ENCODE measurements around the gene MARCHF2.

The MARCHF2 gene

GRCh38 chr19:8463365-8463764 is 50.3 kb downstream of the MARCHF2 start:
- WGBS (ENCODE audit: extremely low coverage, insufficient coverage, low lambda C conversion rate), result no CpG with 5 or more reads among the region's 8 CpGs
- Histone ChIP-seq H3K27ac (ENCODE audit: low read depth, low read length) (no peak overlapping the region), H2AK5ac (ENCODE audit: low read length) (no peak overlapping the region), H3K36me3 (ENCODE audit: control insufficient read depth, insufficient read depth, low read length) (peaks cover 18% of the 10 kb centered on the region), H3K79me1 (ENCODE audit: low read length) (peaks cover 24% of the 10 kb centered on the region), H3K4me2 (ENCODE audit: low read length) (no peak overlapping the region), H2BK15ac (replicated peaks; ENCODE audit: low read depth) (no peak overlapping the region), H4K5ac (ENCODE audit: low read length) (no peak overlapping the region), H3K56ac (ENCODE audit: low read length) (no peak overlapping the region), H3K79me2 (ENCODE audit: control insufficient read depth, insufficient read depth, low read length) (peaks cover 76% of the 10 kb centered on the region), H3K9ac (ENCODE audit: low read length) (no peak overlapping the region), H3K18ac (ENCODE audit: low read length) (no peak overlapping the region), H3K23ac (ENCODE audit: low read length) (no peak overlapping the region), H4K8ac (ENCODE audit: low read depth, low read length) (no peak overlapping the region), H2BK120ac (ENCODE audit: low read depth, low read length) (no peak overlapping the region), H3K27me3 (ENCODE audit: insufficient read depth, low read length, poor library complexity) (no peaks in the 10 kb centered on the region), H3K4me3 (ENCODE audit: low read length) (no peak overlapping the region), H3K4me1 (ENCODE audit: control insufficient read depth, low read depth, low read length) (peaks cover 6% of the 10 kb centered on the region), H3K4ac (ENCODE audit: low read depth, low read length) (no peak overlapping the region), H2BK5ac (ENCODE audit: low read length) (no peak overlapping the region)
- DNase-seq, result no peak

GRCh38 chr19:8466018-8466417 is 52.9 kb downstream of the MARCHF2 start:
- no peak overlapping the region for H4K8ac ChIP-seq (ENCODE audit: low read depth, low read length)
- no peak overlapping the region for H2BK15ac ChIP-seq (replicated peaks; ENCODE audit: low read depth)
- H3K23ac ChIP-seq (ENCODE audit: low read length), result no peak overlapping the region
- no peak overlapping the region for H3K4me3 ChIP-seq (ENCODE audit: low read length)
- H4K5ac ChIP-seq (ENCODE audit: low read length), result no peak overlapping the region
- H3K79me1 ChIP-seq (ENCODE audit: low read length), result peaks cover 33% of the 10 kb centered on the region
- H3K9ac ChIP-seq (ENCODE audit: low read length), result no peak overlapping the region
- no peak overlapping the region for H3K18ac ChIP-seq (ENCODE audit: low read length)
- H2BK120ac ChIP-seq (ENCODE audit: low read depth, low read length), result no peak overlapping the region
- no peaks in the 10 kb centered on the region for H3K4me1 ChIP-seq (ENCODE audit: control insufficient read depth, low read depth, low read length)
- no peak for DNase-seq
- no peaks in the 10 kb centered on the region for H3K27me3 ChIP-seq (ENCODE audit: insufficient read depth, low read length, poor library complexity)
- no peak overlapping the region for H2BK5ac ChIP-seq (ENCODE audit: low read length)
- H2AK5ac ChIP-seq (ENCODE audit: low read length), result no peak overlapping the region
- H3K56ac ChIP-seq (ENCODE audit: low read length), result no peak overlapping the region
- no peak overlapping the region for H3K4me2 ChIP-seq (ENCODE audit: low read length)
- H3K36me3 ChIP-seq (ENCODE audit: control insufficient read depth, insufficient read depth, low read length), result peaks cover 36% of the 10 kb centered on the region
- no peak overlapping the region for H3K27ac ChIP-seq (ENCODE audit: low read depth, low read length)
- WGBS (ENCODE audit: extremely low coverage, insufficient coverage, low lambda C conversion rate), result no CpG with 5 or more reads among the region's 4 CpGs
- H3K4ac ChIP-seq (ENCODE audit: low read depth, low read length), result no peak overlapping the region
- peaks cover 71% of the 10 kb centered on the region for H3K79me2 ChIP-seq (ENCODE audit: control insufficient read depth, insufficient read depth, low read length)

- H2BK5ac ChIP-seq (ENCODE audit: low read length), result no peak overlapping the region
- no peak overlapping the region for H3K23ac ChIP-seq (ENCODE audit: low read length)
- no peak overlapping the region for H2BK120ac ChIP-seq (ENCODE audit: low read depth, low read length)
- no peak overlapping the region for H4K8ac ChIP-seq (ENCODE audit: low read depth, low read length)
- no peak overlapping the region for H2AK5ac ChIP-seq (ENCODE audit: low read length)
- no peak overlapping the region for H3K27ac ChIP-seq (ENCODE audit: low read depth, low read length)
- peaks cover 42% of the 10 kb centered on the region for H3K36me3 ChIP-seq (ENCODE audit: control insufficient read depth, insufficient read depth, low read length)
- no peak overlapping the region for H3K4me2 ChIP-seq (ENCODE audit: low read length)
- H3K9ac ChIP-seq (ENCODE audit: low read length), result no peak overlapping the region
- H3K4me3 ChIP-seq (ENCODE audit: low read length), result no peak overlapping the region
- no peaks in the 10 kb centered on the region for H3K4me1 ChIP-seq (ENCODE audit: control insufficient read depth, low read depth, low read length)
- H3K27me3 ChIP-seq (ENCODE audit: insufficient read depth, low read length, poor library complexity), result no peaks in the 10 kb centered on the region
- DNase-seq, result no peak
- H3K18ac ChIP-seq (ENCODE audit: low read length), result no peak overlapping the region
- peaks cover 60% of the 10 kb centered on the region for H3K79me2 ChIP-seq (ENCODE audit: control insufficient read depth, insufficient read depth, low read length)
- no peak overlapping the region for H3K56ac ChIP-seq (ENCODE audit: low read length)
- no CpG with 5 or more reads among the region's 3 CpGs for WGBS (ENCODE audit: extremely low coverage, insufficient coverage, low lambda C conversion rate)
- no peak overlapping the region for H4K5ac ChIP-seq (ENCODE audit: low read length)
- H3K79me1 ChIP-seq (ENCODE audit: low read length), result peaks cover 30% of the 10 kb centered on the region
- no peak overlapping the region for H3K4ac ChIP-seq (ENCODE audit: low read depth, low read length)
- no peak overlapping the region for H2BK15ac ChIP-seq (replicated peaks; ENCODE audit: low read depth)
These were observed 55.0 kb downstream of the MARCHF2 start for GRCh38 chr19:8468124-8468523.

GRCh38 chr19:8468761-8469373 is 55.8 kb downstream of the MARCHF2 start:
- Histone ChIP-seq H3K23ac (ENCODE audit: low read length) (no peak overlapping the region), H3K36me3 (ENCODE audit: control insufficient read depth, insufficient read depth, low read length) (peaks cover 39% of the 10 kb centered on the region), H2BK5ac (ENCODE audit: low read length) (no peak overlapping the region), H2AK5ac (ENCODE audit: low read length) (no peak overlapping the region), H4K5ac (ENCODE audit: low read length) (no peak overlapping the region), H3K9ac (ENCODE audit: low read length) (no peak overlapping the region), H3K27me3 (ENCODE audit: insufficient read depth, low read length, poor library complexity) (no peaks in the 10 kb centered on the region), H3K4me3 (ENCODE audit: low read length) (no peak overlapping the region), H2BK120ac (ENCODE audit: low read depth, low read length) (no peak overlapping the region), H4K8ac (ENCODE audit: low read depth, low read length) (no peak overlapping the region), H3K4ac (ENCODE audit: low read depth, low read length) (no peak overlapping the region), H3K56ac (ENCODE audit: low read length) (no peak overlapping the region), H3K4me2 (ENCODE audit: low read length) (no peak overlapping the region), H3K79me2 (ENCODE audit: control insufficient read depth, insufficient read depth, low read length) (peaks cover 55% of the 10 kb centered on the region), H3K27ac (ENCODE audit: low read depth, low read length) (no peak overlapping the region), H3K4me1 (ENCODE audit: control insufficient read depth, low read depth, low read length) (no peaks in the 10 kb centered on the region), H3K79me1 (ENCODE audit: low read length) (peaks cover 25% of the 10 kb centered on the region), H3K18ac (ENCODE audit: low read length) (no peak overlapping the region), H2BK15ac (replicated peaks; ENCODE audit: low read depth) (no peak overlapping the region)
- WGBS (ENCODE audit: extremely low coverage, insufficient coverage, low lambda C conversion rate), result no CpG with 5 or more reads among the region's 8 CpGs
- DNase-seq, result no peak

GRCh38 chr19:8469613-8470368 is 56.7 kb downstream of the MARCHF2 start:
- no peak overlapping the region for H3K4ac ChIP-seq (ENCODE audit: low read depth, low read length)
- H2BK120ac ChIP-seq (ENCODE audit: low read depth, low read length), result no peak overlapping the region
- H3K27ac ChIP-seq (ENCODE audit: low read depth, low read length), result no peak overlapping the region
- H2BK5ac ChIP-seq (ENCODE audit: low read length), result no peak overlapping the region
- H3K4me1 ChIP-seq (ENCODE audit: control insufficient read depth, low read depth, low read length), result no peaks in the 10 kb centered on the region
- H4K8ac ChIP-seq (ENCODE audit: low read depth, low read length), result no peak overlapping the region
- no peak overlapping the region for H2BK15ac ChIP-seq (replicated peaks; ENCODE audit: low read depth)
- H3K79me1 ChIP-seq (ENCODE audit: low read length), result peaks cover 28% of the 10 kb centered on the region
- no peak overlapping the region for H2AK5ac ChIP-seq (ENCODE audit: low read length)
- H3K4me3 ChIP-seq (ENCODE audit: low read length), result no peak overlapping the region
- H3K23ac ChIP-seq (ENCODE audit: low read length), result no peak overlapping the region
- no peaks in the 10 kb centered on the region for H3K27me3 ChIP-seq (ENCODE audit: insufficient read depth, low read length, poor library complexity)
- H3K9ac ChIP-seq (ENCODE audit: low read length), result no peak overlapping the region
- H3K36me3 ChIP-seq (ENCODE audit: control insufficient read depth, insufficient read depth, low read length), result peaks cover 42% of the 10 kb centered on the region
- no peak overlapping the region for H3K18ac ChIP-seq (ENCODE audit: low read length)
- no peak overlapping the region for H3K4me2 ChIP-seq (ENCODE audit: low read length)
- no CpG with 5 or more reads among the region's 13 CpGs for WGBS (ENCODE audit: extremely low coverage, insufficient coverage, low lambda C conversion rate)
- no peak overlapping the region for H4K5ac ChIP-seq (ENCODE audit: low read length)
- peak; percentile 36 for DNase-seq
- peaks cover 53% of the 10 kb centered on the region for H3K79me2 ChIP-seq (ENCODE audit: control insufficient read depth, insufficient read depth, low read length)
- H3K56ac ChIP-seq (ENCODE audit: low read length), result no peak overlapping the region

Measured in mesendoderm (in vitro differentiated cells).